K562 (cell line): Measurements from ENCODE around the gene TRAK1. TPM values are rescaled to one million over a fixed set of nuclear protein-coding genes. Genes with fewer than 3 reads are reported as not detected.

Experiments
- ATAC-seq: fragments of 200-7000 bp; cut with Tn5 transposase; 3 replicates; pipeline ENCODE4 v1.9.1; 2020; ENCODE audit warnings: moderate library complexity
- BruUV-seq: library from RNA; stranded (reverse); fragments of 400-500 nt; replicated peaks from 2 replicates; lab custom pipeline; 2021; lab: Mats Ljungman, UMichigan
- CTCF ChIA-PET: fragments of 300-600 bp; formaldehyde crosslinking; extraction: SDS; loops from one replicate; lab custom pipeline; 2021; ENCODE audit warnings: low intra/inter-chr PET ratio; lab: Yijun Ruan, JAX
- POLR2A ChIA-PET: fragments of 300-600, 350-650 bp; sonication (Branson Sonifier 250); formaldehyde crosslinking; extraction: SDS; loops from one replicate; lab custom pipeline; 2021; ENCODE audit warnings: antibody characterized with exemption, inconsistent platforms; lab: Yijun Ruan, JAX
- DNase-seq, 4 experiments: peaks; one replicate each; pipeline versions ENCODE4 v3.0.0 to v3.0.0-alpha.2; 2011 to 2018; ENCODE audit warnings: low spot score in 3 of 4, mixed read lengths in 3 of 4; ENCODE audit errors: extremely low read depth in 1 of 4
- FAIRE-seq: peaks from 2 replicates; lab custom pipeline; 2011; peaks lifted over from hg19 to GRCh38; lab: Jason Lieb, UNC
- H2AFZ ChIP-seq: 2 replicates; pipeline ENCODE4 v1.6.0; 2011; ENCODE audit warnings: low read depth, low read length, control low read depth, inconsistent platforms
- H3K27ac ChIP-seq: fragments of 200-600 bp; 3 replicates; pipeline ENCODE4 v1.8.0; 2011; ENCODE audit warnings: low read depth, mild to moderate bottlenecking, control low read depth, inconsistent platforms, low read length, moderate library complexity, mixed read lengths; ENCODE audit errors: extremely low read depth
- H3K27me3 ChIP-seq, 2 experiments: fragments of 300-600 bp in 1 of 2; 2 replicates in 1 of 2; 3 replicates in 1 of 2; pipeline versions ENCODE4 v1.6.0 to v1.8.0; 2011; ENCODE audit warnings: inconsistent platforms in 2 of 2, low read length in 2 of 2, mild to moderate bottlenecking in 1 of 2, mixed read lengths in 1 of 2, moderate library complexity in 1 of 2; ENCODE audit not compliant: control insufficient read depth in 2 of 2, insufficient read depth in 2 of 2
- H3K36me3 ChIP-seq: fragments of 300-600 bp; 3 replicates; pipeline ENCODE4 v1.8.0; 2011; ENCODE audit warnings: mild to moderate bottlenecking, low read length, inconsistent platforms; ENCODE audit not compliant: control insufficient read depth, insufficient read depth
- H3K4me1 ChIP-seq, 2 experiments: fragments of 200-600 bp in 1 of 2; replicated peaks in 1 of 2; 2 replicates in 1 of 2; 3 replicates in 1 of 2; pipeline versions ENCODE4 v1.5.1 to v1.8.0; 2011; ENCODE audit warnings: inconsistent platforms in 2 of 2, low read length in 2 of 2, mild to moderate bottlenecking in 1 of 2, mixed read lengths in 1 of 2, moderate library complexity in 1 of 2; ENCODE audit not compliant: control insufficient read depth in 2 of 2, insufficient read depth in 2 of 2
- H3K4me2 ChIP-seq: 2 replicates; pipeline ENCODE4 v1.6.1; 2011; ENCODE audit warnings: low read length, control low read depth, inconsistent platforms, mixed read lengths; ENCODE audit not compliant: insufficient read depth
- H3K4me3 ChIP-seq: fragments of 200-600 bp; sonication (generic), shearing (Covaris generic); 2 replicates; pipeline ENCODE4 v1.5.1; 2016; ENCODE audit warnings: control low read depth, inconsistent platforms
- H3K79me2 ChIP-seq: fragments of 200-600 bp; 3 replicates; pipeline ENCODE4 v1.8.0; 2011; ENCODE audit warnings: low read length, inconsistent platforms; ENCODE audit not compliant: control insufficient read depth, insufficient read depth
- H3K9ac ChIP-seq, 2 experiments: 2 replicates each; pipeline versions ENCODE4 v1.6.0 to v1.6.1; 2011; ENCODE audit warnings: low read depth in 2 of 2, low read length in 2 of 2, control low read depth in 1 of 2, inconsistent platforms in 1 of 2, mild to moderate bottlenecking in 1 of 2, mixed read lengths in 1 of 2; ENCODE audit not compliant: insufficient read depth in 1 of 2
- H3K9me1 ChIP-seq: one replicate; pipeline ENCODE4 v1.6.0; 2011; ENCODE audit warnings: inconsistent platforms, mild to moderate bottlenecking, low read length, moderate library complexity; ENCODE audit not compliant: control insufficient read depth, insufficient read depth
- H3K9me3 ChIP-seq: replicated peaks from 2 replicates; pipeline ENCODE4 v1.5.1; 2011; ENCODE audit warnings: low read depth, low read length, inconsistent platforms; ENCODE audit not compliant: control insufficient read depth, insufficient read depth
- H4K20me1 ChIP-seq: replicated peaks from 2 replicates; pipeline ENCODE4 v1.6.1; 2011; ENCODE audit warnings: low read length, inconsistent platforms, mixed read lengths; ENCODE audit not compliant: control insufficient read depth, insufficient read depth
- BCOR ChIP-seq: fragments of 450-650 bp; IDR thresholded peaks from 2 replicates; pipeline ENCODE4 v1.6.1; 2016
- CCAR2 ChIP-seq: fragments of 200-400 bp; formaldehyde crosslinking; IDR thresholded peaks from 2 replicates; pipeline ENCODE4 v1.6.1; 2017; ENCODE audit warnings: mild to moderate bottlenecking, low read depth, low read length
- EGR1 ChIP-seq: fragments of 450-650 bp; conservative IDR thresholded peaks from 2 replicates; pipeline ENCODE4 v1.6.1; 2017; ENCODE audit warnings: mild to moderate bottlenecking
- KDM4B ChIP-seq, 2 experiments: fragments of 450-650 bp in 1 of 2; sonication (generic) in 1 of 2; IDR thresholded peaks; 2 replicates each; pipeline ENCODE4 v1.6.1; 2016 to 2017; ENCODE audit warnings: borderline replicate concordance in 2 of 2, antibody characterized with exemption in 1 of 2, low read depth in 1 of 2, mild to moderate bottlenecking in 1 of 2
- MLX ChIP-seq, 2 experiments: fragments of 450-650 bp in 1 of 2; sonication (generic) in 1 of 2; formaldehyde crosslinking; conservative IDR thresholded peaks; 2 replicates each; pipeline versions ENCODE4 v1.4.0 to v1.8.1; 2020 to 2022; ENCODE audit warnings: mild to moderate bottlenecking in 1 of 2, missing genetic modification reagents in 1 of 2
- PRMT5 ChIP-seq: sonication (generic); formaldehyde crosslinking; IDR thresholded peaks from 2 replicates; pipeline ENCODE4 v1.5.0; 2020; ENCODE audit warnings: missing genetic modification reagents
- STAT5A ChIP-seq: IDR thresholded peaks from 2 replicates; pipeline ENCODE4 v1.6.1; 2012; ENCODE audit warnings: low read length, inconsistent platforms, borderline replicate concordance
- USF2 ChIP-seq: sonication (generic); formaldehyde crosslinking; IDR thresholded peaks from 2 replicates; pipeline ENCODE4 v1.5.0; 2020; ENCODE audit warnings: missing genetic modification reagents
- YY1 ChIP-seq, 3 experiments: IDR thresholded peaks; 2 replicates each; pipeline ENCODE4 v1.6.1; 2011; ENCODE audit warnings: low read length in 2 of 3, mild to moderate bottlenecking in 2 of 3, moderate library complexity in 2 of 3, borderline replicate concordance in 1 of 3, control low read depth in 1 of 3, low read depth in 1 of 3; ENCODE audit not compliant: insufficient read depth in 3 of 3, insufficient replicate concordance in 2 of 3, control insufficient read depth in 1 of 3, insufficient read length in 1 of 3; ENCODE audit errors: extremely low read depth in 1 of 3
- ZNF395 ChIP-seq: fragments of 200-800 bp; sonication (Bioruptor generic); IDR thresholded peaks from 2 replicates; pipeline ENCODE4 v1.6.1; 2017; ENCODE audit warnings: missing genetic modification characterization, missing compliant biosample characterization
- WGBS: fragments of 100-300 bp; shearing (Covaris generic); methylation state at CpG from one replicate; pipeline ENCODE4 v1.1.6; 2016; ENCODE audit warnings: low coverage, mixed read lengths; ENCODE audit not compliant: insufficient coverage; ENCODE audit errors: missing lambda C conversion rate; 5-methylcytosine and 5-hydroxymethylcytosine counted together
- in situ Hi-C: fragments of 300-500 bp; cut with MboI; formaldehyde crosslinking; loops from 4 replicates; pipeline ENCODE4 v1.15.0; 2018; ENCODE audit warnings: inconsistent platforms, mixed read lengths
- intact Hi-C: fragments of 100-400 bp; cut with micrococcal nuclease; formaldehyde crosslinking; loops from 2 replicates; pipeline ENCODE4 v1.14.2; 2022
- polyA plus RNA-seq, 8 experiments: library from polyadenylated mRNA; depleted of rRNA in 4 of 8; stranded (reverse) in 5 of 8; unstranded in 3 of 8; fragments of >200 nt; fragmentation: Nextera tagmentation in 2 of 8; fragmentation: Illumina TruSeq in 1 of 8; extraction: Ambion mirVana in 2 of 8; extraction: Trizol in 1 of 8; gene quantifications; 2 replicates each; pipeline versions ENCODE4 v1.2.1 to v1.2.3, GENCODE V29; 2011 to 2014; ENCODE audit warnings: inconsistent platforms in 1 of 8, missing spikeins in 1 of 8
- total RNA-seq, 7 experiments: library from RNA; depleted of rRNA in 6 of 7; stranded (reverse); fragments of >200 nt in 6 of 7; fragmentation: Illumina TruSeq in 2 of 7; extraction: Trizol in 2 of 7; gene quantifications; 2 replicates each; pipeline versions ENCODE4 v1.2.1 to v1.2.3, GENCODE V29; 2011 to 2021; ENCODE audit warnings: low replicate concordance in 1 of 7
- TF ChIP-seq, protein P1 (sequence below): fragments of 450-650 bp; formaldehyde crosslinking; IDR thresholded peaks from 2 replicates; pipeline ENCODE4 v1.4.0; 2022; ENCODE audit warnings: missing genetic modification characterization
- TF ChIP-seq, protein P2 (sequence below): fragments of 450-650 bp; IDR thresholded peaks from 2 replicates; pipeline ENCODE4 v1.6.1; 2017; ENCODE audit warnings: antibody characterized with exemption, mild to moderate bottlenecking

TRAK1 gene
- total and polyA plus RNA-seq, 9 of the 15 experiments (the other 6 are each of a cell fraction or from before 2014, with no cell fraction given), result 5.3 to 28.5 (median 17.5) TPM

- ATAC-seq, result no peak
- Histone ChIP-seq H3K79me2 (no peaks in the 10 kb centered on the region; the same call in 2 of the 3 replicates), H3K4me1 (peaks cover 8% of the 10 kb centered on the region in 2 experiments), H4K20me1 (peaks cover 4% of the 10 kb centered on the region), H3K4me2 (no peak overlapping the region), H3K36me3 (peaks cover 10% of the 10 kb centered on the region; the same call in 2 of the 3 replicates), H2AFZ (no peak overlapping the region), H3K9me3 (no peaks in the 10 kb centered on the region), H3K27ac (no peak overlapping the region), H3K9ac (no peak overlapping the region), H3K9me1 (no peaks in the 10 kb centered on the region), H3K4me3 (no peak overlapping the region), H3K27me3 (no peaks in the 10 kb centered on the region)
- CTCF ChIA-PET, result no interaction called here
- BruUV-seq, result no TSS peak
- intact Hi-C loops (no loop called here), in situ Hi-C loops (no loop called here)
- POLR2A ChIA-PET, result no interaction called here
- DNase-seq, result no peak
- FAIRE-seq, result no peak
- 80% methylated on average over 3 of the region's 3 CpGs for WGBS
- TF ChIP-seq, protein P1, sequence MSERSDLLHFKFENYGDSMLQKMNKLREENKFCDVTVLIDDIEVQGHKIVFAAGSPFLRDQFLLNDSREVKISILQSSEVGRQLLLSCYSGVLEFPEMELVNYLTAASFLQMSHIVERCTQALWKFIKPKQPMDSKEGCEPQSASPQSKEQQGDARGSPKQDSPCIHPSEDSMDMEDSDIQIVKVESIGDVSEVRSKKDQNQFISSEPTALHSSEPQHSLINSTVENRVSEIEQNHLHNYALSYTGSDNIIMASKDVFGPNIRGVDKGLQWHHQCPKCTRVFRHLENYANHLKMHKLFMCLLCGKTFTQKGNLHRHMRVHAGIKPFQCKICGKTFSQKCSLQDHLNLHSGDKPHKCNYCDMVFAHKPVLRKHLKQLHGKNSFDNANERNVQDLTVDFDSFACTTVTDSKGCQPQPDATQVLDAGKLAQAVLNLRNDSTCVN (CRISPR knock-in tag), result no peak
- TF ChIP-seq MLX (CRISPR knock-in tag; conservative IDR thresholded peaks at IDR 0.05), result no peak
- TF ChIP-seq, protein P2, sequence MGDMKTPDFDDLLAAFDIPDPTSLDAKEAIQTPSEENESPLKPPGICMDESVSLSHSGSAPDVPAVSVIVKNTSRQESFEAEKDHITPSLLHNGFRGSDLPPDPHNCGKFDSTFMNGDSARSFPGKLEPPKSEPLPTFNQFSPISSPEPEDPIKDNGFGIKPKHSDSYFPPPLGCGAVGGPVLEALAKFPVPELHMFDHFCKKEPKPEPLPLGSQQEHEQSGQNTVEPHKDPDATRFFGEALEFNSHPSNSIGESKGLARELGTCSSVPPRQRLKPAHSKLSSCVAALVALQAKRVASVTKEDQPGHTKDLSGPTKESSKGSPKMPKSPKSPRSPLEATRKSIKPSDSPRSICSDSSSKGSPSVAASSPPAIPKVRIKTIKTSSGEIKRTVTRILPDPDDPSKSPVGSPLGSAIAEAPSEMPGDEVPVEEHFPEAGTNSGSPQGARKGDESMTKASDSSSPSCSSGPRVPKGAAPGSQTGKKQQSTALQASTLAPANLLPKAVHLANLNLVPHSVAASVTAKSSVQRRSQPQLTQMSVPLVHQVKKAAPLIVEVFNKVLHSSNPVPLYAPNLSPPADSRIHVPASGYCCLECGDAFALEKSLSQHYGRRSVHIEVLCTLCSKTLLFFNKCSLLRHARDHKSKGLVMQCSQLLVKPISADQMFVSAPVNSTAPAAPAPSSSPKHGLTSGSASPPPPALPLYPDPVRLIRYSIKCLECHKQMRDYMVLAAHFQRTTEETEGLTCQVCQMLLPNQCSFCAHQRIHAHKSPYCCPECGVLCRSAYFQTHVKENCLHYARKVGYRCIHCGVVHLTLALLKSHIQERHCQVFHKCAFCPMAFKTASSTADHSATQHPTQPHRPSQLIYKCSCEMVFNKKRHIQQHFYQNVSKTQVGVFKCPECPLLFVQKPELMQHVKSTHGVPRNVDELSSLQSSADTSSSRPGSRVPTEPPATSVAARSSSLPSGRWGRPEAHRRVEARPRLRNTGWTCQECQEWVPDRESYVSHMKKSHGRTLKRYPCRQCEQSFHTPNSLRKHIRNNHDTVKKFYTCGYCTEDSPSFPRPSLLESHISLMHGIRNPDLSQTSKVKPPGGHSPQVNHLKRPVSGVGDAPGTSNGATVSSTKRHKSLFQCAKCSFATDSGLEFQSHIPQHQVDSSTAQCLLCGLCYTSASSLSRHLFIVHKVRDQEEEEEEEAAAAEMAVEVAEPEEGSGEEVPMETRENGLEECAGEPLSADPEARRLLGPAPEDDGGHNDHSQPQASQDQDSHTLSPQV, result no peak
- no peak for TF ChIP-seq CCAR2
- no peak for TF ChIP-seq STAT5A
- no peak for TF ChIP-seq USF2 (CRISPR knock-in tag)
- TF ChIP-seq YY1 (IDR thresholded peaks at IDR 0.05; ENCODE audit: borderline replicate concordance in 1 of 3, control insufficient read depth in 1 of 3, extremely low read depth in 1 of 3, insufficient read depth in 3 of 3, insufficient read length in 1 of 3, insufficient replicate concordance in 2 of 3, low read depth in 1 of 3, low read length in 2 of 3), result no peak
- no peak for TF ChIP-seq ZNF395
- TF ChIP-seq EGR1, result no peak
- no peak for TF ChIP-seq PRMT5 (CRISPR knock-in tag)
- no peak for TF ChIP-seq KDM4B (IDR thresholded peaks at IDR 0.05; ENCODE audit: borderline replicate concordance in 2 of 2, low read depth in 1 of 2)
- no peak for TF ChIP-seq BCOR
These were observed 93.0 kb downstream of the TRAK1 start for GRCh38 chr3:42183991-42184632.
